ENCODE data around the gene CDH4. TPM values are rescaled to one million over a fixed set of nuclear protein-coding genes. Genes with fewer than 3 reads are reported as not detected.

Gene CDH4
- total and polyA plus RNA-seq, 2 of the 8 experiments (the other 6 are each of a cell fraction or from before 2014, with no cell fraction given) = 4.3 to 7.9 TPM

DNA sequence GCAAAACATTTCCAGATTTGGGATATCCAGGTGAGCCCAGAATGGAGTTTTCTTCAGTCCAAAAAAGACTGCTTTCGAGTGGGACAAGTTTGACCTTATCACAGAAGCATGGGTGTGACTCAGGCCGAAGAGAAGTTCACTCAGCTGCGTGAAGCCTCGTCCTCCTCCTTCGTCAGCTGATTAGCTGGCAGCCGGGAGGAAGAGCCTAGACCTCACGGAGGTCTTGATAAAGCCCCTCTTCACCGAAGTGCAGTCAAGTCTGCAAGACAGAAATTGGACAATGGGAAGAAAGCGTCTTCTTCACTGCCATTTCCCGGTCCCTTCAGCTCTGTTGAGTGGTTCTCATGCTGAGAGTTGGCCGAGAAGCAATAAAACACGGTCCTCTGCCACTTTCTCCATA is 449.7 kb downstream of the CDH4 start:
- Histone ChIP-seq H3K9me3 (ENCODE audit: insufficient read depth in 2 of 2, low read depth in 1 of 2, low read length in 1 of 2) (no peaks in the 10 kb centered on the region; a peak in 1 of 4 replicates), H3K4me1 (replicated peaks in 1 of 4; ENCODE audit: control insufficient read depth in 3 of 4, insufficient read depth in 4 of 4, low read length in 3 of 4) (no peaks in the 10 kb centered on the region), H3K9ac (replicated peaks in 1 of 4; ENCODE audit: extremely low read depth in 1 of 4, low read depth in 3 of 4, low read length in 3 of 4) (no peak overlapping the region), H4K8ac (ENCODE audit: extremely low read depth, insufficient read depth, low read length) (no peak overlapping the region), H3K14ac (ENCODE audit: insufficient read length) (no peak overlapping the region), H3K27ac (ENCODE audit: low read depth, low read length) (no peak overlapping the region), H3K18ac (ENCODE audit: extremely low read depth, low read length) (no peak overlapping the region), H3K4me2 (ENCODE audit: insufficient read depth in 1 of 2, low read depth in 2 of 2, low read length in 2 of 2) (no peak overlapping the region), H2BK20ac (ENCODE audit: low read length) (no peak overlapping the region), H3K23ac (ENCODE audit: insufficient read length) (no peak overlapping the region), H2BK120ac (replicated peaks; ENCODE audit: low read depth, low read length) (no peak overlapping the region), H2BK12ac (ENCODE audit: low read depth, low read length) (no peak overlapping the region), H2AK5ac (ENCODE audit: low read depth, low read length) (no peak overlapping the region), H3K36me3 (ENCODE audit: control insufficient read depth in 2 of 4, insufficient read depth in 4 of 4, low read length in 3 of 4) (no peaks in the 10 kb centered on the region), H4K20me1 (replicated peaks in 1 of 2; ENCODE audit: control insufficient read depth in 1 of 2, insufficient read depth in 2 of 2, low read length in 2 of 2) (no peaks in the 10 kb centered on the region), H3K56ac (replicated peaks; ENCODE audit: insufficient read length, low read depth, low read length) (no peak overlapping the region), H3K23me2 (ENCODE audit: low read depth, low read length) (no peaks in the 10 kb centered on the region), H3K27me3 (replicated peaks in 1 of 4; ENCODE audit: control insufficient read depth in 3 of 4, extremely low read depth in 1 of 4, insufficient read depth in 3 of 4, low read length in 3 of 4) (peaks cover 0 to 6% (median 0%) of the 10 kb centered on the region in 4 experiments; a peak in 4 of 7 replicates), H2BK15ac (ENCODE audit: low read length) (no peak overlapping the region), H4K91ac (replicated peaks; ENCODE audit: insufficient read length, low read length) (no peak overlapping the region), H2AFZ (ENCODE audit: low read length) (no peak overlapping the region), H3K79me2 (ENCODE audit: control insufficient read depth in 1 of 2, insufficient read depth in 2 of 2, low read length in 2 of 2) (no peaks in the 10 kb centered on the region), H4K5ac (ENCODE audit: insufficient read length, low read depth, low read length) (no peak overlapping the region), H2BK5ac (ENCODE audit: low read depth, low read length) (no peak overlapping the region), H3K79me1 (ENCODE audit: low read depth, low read length) (no peaks in the 10 kb centered on the region), H3K4ac (replicated peaks; ENCODE audit: insufficient read length, low read depth, low read length) (no peak overlapping the region), H3K4me3 (ENCODE audit: extremely low read depth in 1 of 4, insufficient read depth in 2 of 4, low read depth in 3 of 4, low read length in 4 of 4) (no peak overlapping the region)
- DNase-seq (ENCODE audit: low read depth in 1 of 2, low spot score in 2 of 2) = no peak
- POLR2A ChIA-PET (ENCODE audit: partially characterized antibody) = interaction anchor here (0.5 kb wide), 1 partner anchor 314 kb away, joined by 3 read pairs; no protein-coding TSS in a partner anchor
- CTCF ChIA-PET (ENCODE audit: partially characterized antibody) = interaction anchor here (0.7 to 1.4 kb wide), 4 partner anchors 22 to 856 kb away, joined by 3 read pairs; no protein-coding TSS in a partner anchor
- TF ChIP-seq CEBPB (IDR thresholded peaks at IDR 0.05; ENCODE audit: low read depth, low read length) (no peak), CTBP2 (IDR thresholded peaks at IDR 0.05; ENCODE audit: borderline replicate concordance, insufficient read depth, insufficient read length, low read length) (no peak), MAFK (IDR thresholded peaks at IDR 0.05; ENCODE audit: low read depth, low read length) (no peak), RXRA (IDR thresholded peaks at IDR 0.05; ENCODE audit: insufficient read depth, low read depth, low read length) (no peak), CBX8 (IDR thresholded peaks at IDR 0.05; ENCODE audit: borderline replicate concordance, low read depth, low read length) (no peak), SP4 (IDR thresholded peaks at IDR 0.05; ENCODE audit: low read length) (no peak), TAF7 (optimal IDR thresholded peaks at IDR 0.05; ENCODE audit: borderline replicate concordance, low read depth, low read length) (no peak)
- TF ChIP-seq, protein P1, sequence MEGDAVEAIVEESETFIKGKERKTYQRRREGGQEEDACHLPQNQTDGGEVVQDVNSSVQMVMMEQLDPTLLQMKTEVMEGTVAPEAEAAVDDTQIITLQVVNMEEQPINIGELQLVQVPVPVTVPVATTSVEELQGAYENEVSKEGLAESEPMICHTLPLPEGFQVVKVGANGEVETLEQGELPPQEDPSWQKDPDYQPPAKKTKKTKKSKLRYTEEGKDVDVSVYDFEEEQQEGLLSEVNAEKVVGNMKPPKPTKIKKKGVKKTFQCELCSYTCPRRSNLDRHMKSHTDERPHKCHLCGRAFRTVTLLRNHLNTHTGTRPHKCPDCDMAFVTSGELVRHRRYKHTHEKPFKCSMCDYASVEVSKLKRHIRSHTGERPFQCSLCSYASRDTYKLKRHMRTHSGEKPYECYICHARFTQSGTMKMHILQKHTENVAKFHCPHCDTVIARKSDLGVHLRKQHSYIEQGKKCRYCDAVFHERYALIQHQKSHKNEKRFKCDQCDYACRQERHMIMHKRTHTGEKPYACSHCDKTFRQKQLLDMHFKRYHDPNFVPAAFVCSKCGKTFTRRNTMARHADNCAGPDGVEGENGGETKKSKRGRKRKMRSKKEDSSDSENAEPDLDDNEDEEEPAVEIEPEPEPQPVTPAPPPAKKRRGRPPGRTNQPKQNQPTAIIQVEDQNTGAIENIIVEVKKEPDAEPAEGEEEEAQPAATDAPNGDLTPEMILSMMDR (IDR thresholded peaks at IDR 0.05; ENCODE audit: control extremely low read depth in 1 of 3, insufficient read depth in 1 of 3, low read depth in 1 of 3, low read length in 3 of 3) = no peak
- FAIRE-seq = no peak
- WGBS, 2 experiments (ENCODE audit: extremely low coverage in 1 of 2, insufficient coverage in 1 of 2, insufficient read length in 1 of 2, insufficient replicate concordance in 2 of 2, low coverage in 1 of 2, low lambda C conversion rate in 2 of 2, missing lambda C conversion rate in 1 of 2) = 94% methylated on average over 12 of the region's 12 CpGs; no CpG with 5 or more reads in 1 of the 2 experiments

All from H1 (cell line).